ENCODE results near the gene CLN3. TPM values are rescaled to one million over a fixed set of nuclear protein-coding genes. Genes with fewer than 3 reads are reported as not detected.

The CLN3 gene
- total and polyA plus RNA-seq, 9 of the 15 experiments (the other 6 are each of a cell fraction or from before 2014, with no cell fraction given), result 2.5 to 27.1 (median 11.6) TPM

DNA sequence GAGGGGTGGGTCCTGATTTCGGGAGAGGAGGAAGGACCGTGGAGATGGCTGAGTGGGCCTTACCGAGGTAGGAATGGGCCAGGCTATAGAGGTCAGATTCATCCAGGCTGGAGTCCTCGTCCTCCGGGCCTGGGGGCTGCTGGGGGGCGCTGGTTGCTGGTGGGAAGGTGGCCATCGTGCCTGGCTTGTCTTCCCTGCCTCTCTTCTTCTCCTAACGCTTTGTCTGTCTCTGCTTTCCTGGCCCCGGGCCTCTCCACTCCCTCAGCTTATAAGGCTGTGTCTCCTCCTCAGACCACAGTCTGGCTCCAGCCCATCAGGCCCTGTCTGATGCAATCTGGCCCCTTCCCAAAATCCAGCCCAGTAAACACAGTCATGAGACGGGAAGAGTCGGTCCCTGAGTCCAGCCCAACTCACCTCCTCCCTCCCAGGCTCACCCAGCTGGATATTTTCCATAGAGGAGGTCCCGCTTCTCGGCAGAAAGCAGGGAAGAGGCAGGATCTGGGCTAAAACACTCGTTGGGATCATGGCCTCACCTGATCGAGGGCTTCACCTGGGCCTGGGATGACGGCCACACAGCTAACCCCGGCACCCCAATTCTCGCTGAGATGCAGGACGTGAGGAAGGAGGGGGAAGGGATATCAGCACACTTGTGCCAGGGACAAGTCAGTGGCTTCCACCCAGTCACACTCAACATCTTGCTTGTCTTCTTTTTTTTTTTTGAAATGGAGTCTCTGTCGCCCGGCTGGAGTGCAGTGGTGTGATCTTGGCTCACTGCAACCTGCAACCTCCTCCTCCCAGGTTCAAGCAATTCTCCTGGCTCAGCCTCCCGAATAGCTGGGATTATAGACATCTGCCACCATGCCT, 47.1 kb upstream of the CLN3 start, which contains the start of gene NUPR1 (continued):
- TF ChIP-seq ZNF696 (CRISPR knock-in tag; conservative IDR thresholded peaks at IDR 0.05) (no peak), RCOR1 (IDR thresholded peaks at IDR 0.05; ENCODE audit: borderline replicate concordance in 1 of 2, low read depth in 2 of 2, low read length in 2 of 2) (peak in 1 of 2 experiments; percentile 50; a peak in 1 of 4 replicates), KDM4B (IDR thresholded peaks at IDR 0.05; ENCODE audit: borderline replicate concordance in 2 of 2, low read depth in 1 of 2) (no peak), MYC (IDR thresholded peaks at IDR 0.05; ENCODE audit: low read depth, low read length) (peak; percentile 61; the same call in 1 of the 2 replicates), MYC (CRISPR knock-in tag; IDR thresholded peaks at IDR 0.05; ENCODE audit: borderline replicate concordance, low read depth) (no peak), PRMT5 (CRISPR knock-in tag; IDR thresholded peaks at IDR 0.05) (no peak), ZNF280A (IDR thresholded peaks at IDR 0.05; ENCODE audit: low read depth, partially characterized antibody) (no peak), MAFF (IDR thresholded peaks at IDR 0.05; ENCODE audit: low read length) (no peak), RFX7 (CRISPR knock-in tag; IDR thresholded peaks at IDR 0.05) (no peak), ZSCAN29 (IDR thresholded peaks at IDR 0.05) (no peak), ZNF512 (tag; IDR thresholded peaks at IDR 0.05) (no peak), KLF16 (IDR thresholded peaks at IDR 0.05) (no peak), ZNF609 (CRISPR knock-in tag; IDR thresholded peaks at IDR 0.05; ENCODE audit: borderline replicate concordance) (no peak), MTF1 (CRISPR knock-in tag; IDR thresholded peaks at IDR 0.05; ENCODE audit: borderline replicate concordance) (no peak), NFXL1 (CRISPR knock-in tag; IDR thresholded peaks at IDR 0.05) (0 out of 2 replicates have a peak, but pooled peaks have one; percentile 17), ZFP36 (IDR thresholded peaks at IDR 0.05; ENCODE audit: low read depth, low read length, partially characterized antibody) (no peak), CREB1 (IDR thresholded peaks at IDR 0.05) (no peak), CREB1 (CRISPR knock-in tag; IDR thresholded peaks at IDR 0.05) (no peak), ZNF175 (CRISPR knock-in tag; IDR thresholded peaks at IDR 0.05; ENCODE audit: low read depth) (peak; percentile 77), KLF6 (CRISPR knock-in tag; IDR thresholded peaks at IDR 0.05; ENCODE audit: borderline replicate concordance) (no peak; the same call in 1 of the 2 replicates), SPI1 (IDR thresholded peaks at IDR 0.05; ENCODE audit: borderline replicate concordance, low read depth, low read length) (no peak)
